Fibroblast of skin of scalp (primary cell): Measurements from ENCODE around the gene AP1AR.

Experiments used
- DNase-seq: peaks from one replicate; pipeline ENCODE4 v3.0.0-alpha.2; 2013

AP1AR gene

GRCh38 chr4:112312610-112313239, 81.1 kb downstream of the AP1AR start:
- no peak for DNase-seq

- DNase-seq = no peak
Observed at GRCh38 chr4:112315446-112315845, 83.9 kb downstream of the AP1AR start.

- no peak for DNase-seq
Observed at GRCh38 chr4:112316360-112316759, 84.8 kb downstream of the AP1AR start.

GRCh38 chr4:112318239-112319142, 86.9 kb downstream of the AP1AR start:
- no peak for DNase-seq
